ENCODE data around the gene GATAD2B. TPM values are rescaled to one million over a fixed set of nuclear protein-coding genes. Genes with fewer than 3 reads are reported as not detected.

GATAD2B gene
- total RNA-seq, 3 donors from 2014 or later (not counting 1 experiment from before 2014, with no cell fraction given): 68.1 to 91.3 (median 75.5) TPM

GRCh38 chr1:153793261-153793972 is 129.4 kb downstream of the GATAD2B start:
- ATAC-seq (no peak), DNase-seq (no peak)
- H3K4me1 ChIP-seq (ENCODE audit: control insufficient read depth, insufficient read depth, low read length): peaks cover 73% of the 10 kb centered on the region
- no peaks in the 10 kb centered on the region for H3K36me3 ChIP-seq (ENCODE audit: control insufficient read depth, insufficient read depth, low read length)
- no peak overlapping the region for H3K27ac ChIP-seq (ENCODE audit: low read length)
- Mint-ChIP-seq H3K27ac (peak overlapping the region in 1 of 2 donors; percentile 83), H3K27me3 (ENCODE audit: low read depth in 2 of 2) (no peaks in the 10 kb centered on the region), H3K4me3 (no peak overlapping the region), H3K9me3 (no peaks in the 10 kb centered on the region), H3K4me1 (peaks cover 56 to 73% of the 10 kb centered on the region in 2 donors), H3K36me3 (no peaks in the 10 kb centered on the region)
- WGBS (ENCODE audit: insufficient coverage): 89% methylated on average over 9 of the region's 9 CpGs
- no peaks in the 10 kb centered on the region for H3K27me3 ChIP-seq (ENCODE audit: control insufficient read depth, insufficient read depth, low read length)
- TF ChIP-seq, protein P1, sequence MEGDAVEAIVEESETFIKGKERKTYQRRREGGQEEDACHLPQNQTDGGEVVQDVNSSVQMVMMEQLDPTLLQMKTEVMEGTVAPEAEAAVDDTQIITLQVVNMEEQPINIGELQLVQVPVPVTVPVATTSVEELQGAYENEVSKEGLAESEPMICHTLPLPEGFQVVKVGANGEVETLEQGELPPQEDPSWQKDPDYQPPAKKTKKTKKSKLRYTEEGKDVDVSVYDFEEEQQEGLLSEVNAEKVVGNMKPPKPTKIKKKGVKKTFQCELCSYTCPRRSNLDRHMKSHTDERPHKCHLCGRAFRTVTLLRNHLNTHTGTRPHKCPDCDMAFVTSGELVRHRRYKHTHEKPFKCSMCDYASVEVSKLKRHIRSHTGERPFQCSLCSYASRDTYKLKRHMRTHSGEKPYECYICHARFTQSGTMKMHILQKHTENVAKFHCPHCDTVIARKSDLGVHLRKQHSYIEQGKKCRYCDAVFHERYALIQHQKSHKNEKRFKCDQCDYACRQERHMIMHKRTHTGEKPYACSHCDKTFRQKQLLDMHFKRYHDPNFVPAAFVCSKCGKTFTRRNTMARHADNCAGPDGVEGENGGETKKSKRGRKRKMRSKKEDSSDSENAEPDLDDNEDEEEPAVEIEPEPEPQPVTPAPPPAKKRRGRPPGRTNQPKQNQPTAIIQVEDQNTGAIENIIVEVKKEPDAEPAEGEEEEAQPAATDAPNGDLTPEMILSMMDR (IDR thresholded peaks at IDR 0.05): no peak
- H3K4me3 ChIP-seq (ENCODE audit: low read length): no peak overlapping the region
- no peaks in the 10 kb centered on the region for H3K9me3 ChIP-seq (ENCODE audit: control insufficient read depth, insufficient read depth, low read length)
- intact Hi-C loops (cut with micrococcal nuclease): no loop called here

- H3K9me3 Mint-ChIP-seq: no peaks in the 10 kb centered on the region
- Histone ChIP-seq H3K27ac (ENCODE audit: low read length) (no peak overlapping the region), H3K9me3 (ENCODE audit: control insufficient read depth, insufficient read depth, low read length) (no peaks in the 10 kb centered on the region), H3K4me1 (ENCODE audit: control insufficient read depth, insufficient read depth, low read length) (peaks cover 73% of the 10 kb centered on the region), H3K27me3 (ENCODE audit: control insufficient read depth, insufficient read depth, low read length) (no peaks in the 10 kb centered on the region), H3K36me3 (ENCODE audit: control insufficient read depth, insufficient read depth, low read length) (no peaks in the 10 kb centered on the region), H3K4me3 (ENCODE audit: low read length) (no peak overlapping the region)
- peaks cover 56 to 73% of the 10 kb centered on the region in 2 donors for H3K4me1 Mint-ChIP-seq
- peak overlapping the region; percentile 25 for H3K4me3 Mint-ChIP-seq
- intact Hi-C loops (cut with micrococcal nuclease): no loop called here
- H3K27me3 Mint-ChIP-seq (ENCODE audit: low read depth in 2 of 2): no peaks in the 10 kb centered on the region
- no peaks in the 10 kb centered on the region for H3K36me3 Mint-ChIP-seq
- ATAC-seq: no peak
- peak overlapping the region; percentile 79 to 83 for H3K27ac Mint-ChIP-seq
- 97% methylated on average over 11 of the region's 11 CpGs for WGBS (ENCODE audit: insufficient coverage)
- DNase-seq: no peak
- TF ChIP-seq, protein P1 (IDR thresholded peaks at IDR 0.05): no peak
These were observed 130.1 kb downstream of the GATAD2B start for GRCh38 chr1:153792631-153793041.

GRCh38 chr1:153791648-153792253 is 131.0 kb downstream of the GATAD2B start:
- Mint-ChIP-seq H3K4me3 (peak overlapping the region; percentile 69), H3K9me3 (no peaks in the 10 kb centered on the region), H3K27me3 (ENCODE audit: low read depth in 2 of 2) (no peaks in the 10 kb centered on the region), H3K27ac (peak overlapping the region; percentile 79 to 83), H3K36me3 (no peaks in the 10 kb centered on the region), H3K4me1 (peaks cover 48 to 65% of the 10 kb centered on the region in 2 donors)
- ATAC-seq: peak in 2 of 3 donors; percentile 21 to 60
- intact Hi-C loops (cut with micrococcal nuclease): loop anchor here (1.0 kb wide), 2 partner anchors 8 to 15 kb away; no protein-coding TSS in a partner anchor
- Histone ChIP-seq H3K4me3 (ENCODE audit: low read length) (no peak overlapping the region), H3K27ac (ENCODE audit: low read length) (peak overlapping the region; percentile 83), H3K36me3 (ENCODE audit: control insufficient read depth, insufficient read depth, low read length) (no peaks in the 10 kb centered on the region), H3K27me3 (ENCODE audit: control insufficient read depth, insufficient read depth, low read length) (no peaks in the 10 kb centered on the region), H3K4me1 (ENCODE audit: control insufficient read depth, insufficient read depth, low read length) (peaks cover 65% of the 10 kb centered on the region), H3K9me3 (ENCODE audit: control insufficient read depth, insufficient read depth, low read length) (no peaks in the 10 kb centered on the region)
- TF ChIP-seq, protein P1 (IDR thresholded peaks at IDR 0.05): no peak
- WGBS (ENCODE audit: insufficient coverage): 84% methylated on average over 16 of the region's 16 CpGs
- peak in 1 of 2 donors; percentile 43 for DNase-seq
